Measurements from ENCODE around the gene LMNTD1. TPM values are rescaled to one million over a fixed set of nuclear protein-coding genes. Genes with fewer than 3 reads are reported as not detected.

LMNTD1 gene
- total and polyA plus RNA-seq, 9 of the 15 experiments (the other 6 are each of a cell fraction or from before 2014, with no cell fraction given): not detected

- BruUV-seq (replicated peaks): no TSS peak
Observed at GRCh38 chr12:25469368-25469767, 83.7 kb downstream of the LMNTD1 start.

More at GRCh38 chr12:25469368-25469767, 83.7 kb downstream of the LMNTD1 start:
- H3K4me2 ChIP-seq (ENCODE audit: insufficient read depth, low read length): no peak overlapping the region
- H3K36me3 ChIP-seq (ENCODE audit: control insufficient read depth, insufficient read depth, low read length): no peaks in the 10 kb centered on the region
- DNase-seq (ENCODE audit: extremely low read depth in 1 of 4, low spot score in 3 of 4): no peak
- no peak for TF ChIP-seq RFX1 (IDR thresholded peaks at IDR 0.05)
- no peak for TF ChIP-seq ZNF830 (CRISPR knock-in tag; IDR thresholded peaks at IDR 0.05)
- TF ChIP-seq MXD1 (CRISPR knock-in tag; IDR thresholded peaks at IDR 0.05; ENCODE audit: borderline replicate concordance, poor library complexity, severe bottlenecking): no peak
- no peak for TF ChIP-seq FOXP1 (CRISPR knock-in tag; IDR thresholded peaks at IDR 0.05)
- TF ChIP-seq THRAP3 (IDR thresholded peaks at IDR 0.05; ENCODE audit: borderline replicate concordance): no peak
- TF ChIP-seq CBX8 (IDR thresholded peaks at IDR 0.05; ENCODE audit: borderline replicate concordance, extremely low read depth, low read depth, low read length, poor library complexity, severe bottlenecking): no peak
- TF ChIP-seq BRCA1 (IDR thresholded peaks at IDR 0.05): no peak
- TF ChIP-seq BRCA1 (CRISPR knock-in tag; IDR thresholded peaks at IDR 0.05): no peak
- no peak for TF ChIP-seq SIN3B (IDR thresholded peaks at IDR 0.05; ENCODE audit: low read depth)
- TF ChIP-seq CUX1 (CRISPR knock-in tag; IDR thresholded peaks at IDR 0.05): no peak
- no peak for TF ChIP-seq ZNF12 (CRISPR knock-in tag; IDR thresholded peaks at IDR 0.05)
- no peak for TF ChIP-seq FUS (optimal IDR thresholded peaks at IDR 0.05; ENCODE audit: low read depth, low read length)
- no peak for TF ChIP-seq SMAD1 (IDR thresholded peaks at IDR 0.05; ENCODE audit: low read depth, low read length, partially characterized antibody)
- TF ChIP-seq ZNF253 (CRISPR knock-in tag; conservative IDR thresholded peaks at IDR 0.05): no peak
- no peak for TF ChIP-seq PPARD (CRISPR knock-in tag; IDR thresholded peaks at IDR 0.05)
- TF ChIP-seq ZNF311 (CRISPR knock-in tag; IDR thresholded peaks at IDR 0.05): no peak
- no peak for TF ChIP-seq KDM1A (IDR thresholded peaks at IDR 0.05)
- peaks cover 0 to 4% of the 10 kb centered on the region in 2 experiments; a peak in 1 of 5 replicates for H3K27me3 ChIP-seq (ENCODE audit: control insufficient read depth in 2 of 2, insufficient read depth in 2 of 2, low read length in 2 of 2)
- H3K27ac ChIP-seq (ENCODE audit: extremely low read depth, low read depth, low read length): no peak overlapping the region
- ChIA-PET CTCF (ENCODE audit: low intra/inter-chr PET ratio) (no interaction called here), POLR2A (no interaction called here)
- WGBS (ENCODE audit: insufficient coverage, low coverage, missing lambda C conversion rate): 3% methylated on average over 6 of the region's 6 CpGs
- H3K4me3 ChIP-seq: no peak overlapping the region
- no peak overlapping the region for H3K9ac ChIP-seq (ENCODE audit: insufficient read depth in 1 of 2, low read depth in 2 of 2, low read length in 2 of 2)
- H3K9me3 ChIP-seq (replicated peaks; ENCODE audit: control insufficient read depth, insufficient read depth, low read depth, low read length): no peaks in the 10 kb centered on the region
- no peaks in the 10 kb centered on the region for H3K9me1 ChIP-seq (ENCODE audit: control insufficient read depth, insufficient read depth, low read length)
- ATAC-seq: no peak
- in situ Hi-C loops (cut with MboI) (no loop called here), intact Hi-C loops (cut with micrococcal nuclease) (no loop called here)
- no peaks in the 10 kb centered on the region for H4K20me1 ChIP-seq (replicated peaks; ENCODE audit: control insufficient read depth, insufficient read depth, low read length)
- H3K79me2 ChIP-seq (ENCODE audit: control insufficient read depth, insufficient read depth, low read length): no peaks in the 10 kb centered on the region
- H2AFZ ChIP-seq (ENCODE audit: low read depth, low read length): no peak overlapping the region
- H3K4me1 ChIP-seq (replicated peaks in 1 of 2; ENCODE audit: control insufficient read depth in 2 of 2, insufficient read depth in 2 of 2, low read length in 2 of 2): no peaks in the 10 kb centered on the region
- no peak for FAIRE-seq

Data from K562 (cell line).